Kasumi-1 (cell line): ENCODE data around the gene TP53RK.

Experiments
- DNase-seq, 2 experiments: peaks; one replicate each; lab custom pipeline; 2025; lab: John Stamatoyannopoulos, UW

TP53RK gene

DNA sequence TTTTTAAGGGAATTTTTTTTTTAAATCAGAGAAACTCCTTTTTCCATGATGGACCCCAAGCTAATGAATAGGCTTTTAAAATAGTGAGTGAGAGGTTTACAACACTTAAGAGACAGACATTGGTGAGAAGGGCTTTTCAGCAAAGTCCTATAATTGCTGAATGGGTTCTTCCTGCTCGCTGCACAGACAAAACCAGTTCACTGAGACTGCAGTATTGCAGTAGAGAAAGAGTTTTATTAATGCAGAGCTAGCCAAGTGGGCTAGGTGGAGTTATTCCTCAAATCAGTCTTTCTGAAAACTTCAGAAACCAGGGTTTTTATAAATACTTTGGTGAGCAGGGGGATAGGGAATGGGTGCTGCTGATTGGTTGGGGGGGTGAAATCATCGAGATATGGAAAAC lies 17.0 kb upstream of the TP53RK start:
- DNase-seq = no peak

DNA sequence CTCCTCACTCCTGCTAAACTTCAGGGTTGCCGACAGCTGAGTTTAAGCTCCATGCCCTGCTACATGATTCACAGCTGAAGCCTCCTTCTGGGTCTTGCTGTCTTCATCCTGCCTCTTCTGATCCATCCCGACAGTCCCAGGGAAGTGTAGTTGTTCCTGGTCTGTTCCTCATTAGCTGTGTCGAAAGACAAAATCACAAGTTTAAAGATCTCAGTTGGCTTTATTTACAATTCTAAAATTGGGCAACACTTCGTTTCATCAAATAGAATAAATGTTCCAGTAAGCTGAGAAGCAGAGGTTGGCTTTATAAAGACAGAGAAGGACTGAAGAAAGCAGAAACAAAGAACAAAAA lies 16.1 kb upstream of the TP53RK start:
- DNase-seq = no peak

DNA sequence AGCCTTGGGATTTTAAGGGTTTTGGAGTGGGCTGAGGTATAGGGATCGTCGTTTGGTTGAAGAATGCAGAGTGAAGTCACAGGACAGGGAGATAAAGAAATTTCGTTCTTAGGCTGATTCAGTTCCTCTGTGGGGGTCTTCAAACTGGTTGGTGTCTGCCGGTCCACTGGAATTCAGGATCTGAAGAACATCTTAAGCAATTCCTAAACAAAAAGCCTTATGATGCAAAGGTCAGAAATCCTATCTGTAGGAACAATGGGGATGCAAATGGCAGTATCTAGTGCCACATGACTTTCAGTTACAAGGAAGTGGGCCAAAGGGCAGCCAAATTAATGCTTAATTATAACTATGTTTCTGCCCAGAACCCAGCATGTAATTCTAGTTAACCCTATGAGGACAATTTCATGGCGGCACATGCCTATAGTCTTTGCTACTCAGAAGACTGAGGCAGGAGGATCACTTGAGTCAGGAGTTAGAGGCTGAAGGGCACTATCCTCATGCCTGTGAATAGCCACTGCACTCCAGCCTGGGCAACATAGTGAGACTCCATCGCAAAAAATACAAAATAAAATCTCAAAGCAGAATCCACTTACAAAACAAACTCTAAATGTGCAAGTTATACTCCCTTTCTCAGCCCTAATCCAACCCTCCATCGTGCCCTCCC lies 15.6 kb upstream of the TP53RK start:
- no peak for DNase-seq

DNA sequence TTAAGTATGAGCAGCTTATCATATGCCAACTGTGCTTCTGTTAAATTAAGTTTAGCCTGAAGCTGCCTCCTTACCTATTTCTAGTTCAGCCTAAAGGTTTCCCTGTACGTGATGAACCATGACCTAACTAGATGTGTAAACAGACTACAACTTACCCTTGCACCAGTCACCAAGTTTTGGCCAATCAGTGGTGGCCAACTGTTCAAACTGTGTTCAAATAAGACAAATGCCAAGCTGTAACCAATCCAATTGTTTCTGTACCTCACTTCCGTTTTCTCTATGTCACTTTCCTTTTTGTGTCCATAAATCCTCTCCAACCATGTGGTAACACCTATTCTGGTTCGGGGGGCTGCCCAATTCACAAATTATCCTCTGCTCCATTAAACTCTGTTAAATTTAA lies 14.2 kb upstream of the TP53RK start:
- no peak for DNase-seq

DNA sequence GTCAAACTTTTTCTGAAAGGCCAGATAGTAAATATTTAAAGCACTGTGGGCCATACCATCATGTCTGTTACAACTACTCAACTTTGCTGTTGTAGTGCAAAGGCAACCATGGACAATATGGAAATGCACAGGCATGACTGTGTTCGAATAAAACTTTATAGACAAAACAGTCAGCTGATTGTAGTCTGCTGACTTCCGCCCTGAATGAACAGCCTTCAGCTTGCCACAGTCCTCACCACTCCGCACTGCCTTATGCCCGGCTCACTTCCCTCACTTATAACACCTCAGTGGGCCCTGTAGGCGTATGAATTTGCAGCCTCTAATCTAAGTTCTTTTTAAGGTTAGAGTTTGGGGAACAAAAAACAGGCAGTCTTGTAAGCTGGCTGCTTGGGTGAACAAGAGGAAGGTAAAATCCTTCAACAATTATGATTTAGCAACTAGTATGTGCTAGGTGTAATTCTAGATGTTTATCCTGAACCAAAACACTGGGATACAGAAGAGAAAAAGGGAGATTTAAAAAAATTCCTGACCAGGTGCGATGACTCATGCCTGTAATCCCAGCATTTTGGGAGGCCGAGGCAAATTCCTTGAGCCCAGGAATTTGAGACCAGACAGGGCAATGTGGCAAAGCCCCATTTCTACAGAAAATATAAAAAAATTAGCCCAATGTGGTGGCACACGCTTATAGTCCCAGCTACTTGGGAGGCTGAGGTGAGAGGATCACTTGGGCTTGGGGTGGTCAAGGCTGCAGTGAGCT lies 13.4 kb upstream of the TP53RK start:
- no peak for DNase-seq

DNA sequence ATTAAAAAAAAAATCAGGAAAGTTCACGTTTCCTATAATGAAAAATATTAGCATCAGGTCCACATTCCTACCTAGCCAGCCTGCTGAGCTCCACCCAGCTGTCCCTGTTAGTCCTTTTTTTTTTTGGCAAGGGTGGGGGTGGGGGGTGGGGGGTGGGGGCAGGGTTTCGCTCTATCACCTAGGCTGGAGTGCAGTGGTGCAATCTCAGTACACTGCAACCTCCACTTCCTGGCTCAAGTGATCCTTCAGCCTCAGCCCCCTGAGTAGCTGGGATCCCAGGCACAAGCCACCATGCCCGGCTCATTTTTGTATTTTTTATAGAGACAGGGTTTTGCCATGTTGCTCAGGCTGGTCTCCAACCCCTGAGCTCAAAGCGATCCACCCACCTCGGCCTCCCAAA lies 12.7 kb upstream of the TP53RK start:
- no peak for DNase-seq

DNA sequence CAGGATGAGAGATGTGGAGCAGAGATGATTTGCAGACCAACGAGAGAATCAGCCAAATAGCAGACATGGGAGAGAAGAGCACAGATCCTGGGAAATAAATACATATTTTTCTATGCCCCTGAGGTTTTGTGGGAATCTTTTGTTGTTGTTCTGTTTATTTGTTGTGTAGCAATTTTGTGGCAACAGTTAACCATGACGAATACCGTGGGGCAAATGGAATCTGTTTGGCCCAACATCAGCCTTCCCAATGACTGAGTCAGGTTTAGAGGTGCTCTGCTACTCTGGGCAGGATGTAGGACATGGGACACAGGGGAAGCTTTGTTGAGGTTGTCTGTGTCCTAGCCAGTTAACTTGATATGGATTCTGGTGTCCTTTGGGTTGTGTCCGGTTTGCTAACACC lies 12.3 kb upstream of the TP53RK start:
- no peak for DNase-seq

DNA sequence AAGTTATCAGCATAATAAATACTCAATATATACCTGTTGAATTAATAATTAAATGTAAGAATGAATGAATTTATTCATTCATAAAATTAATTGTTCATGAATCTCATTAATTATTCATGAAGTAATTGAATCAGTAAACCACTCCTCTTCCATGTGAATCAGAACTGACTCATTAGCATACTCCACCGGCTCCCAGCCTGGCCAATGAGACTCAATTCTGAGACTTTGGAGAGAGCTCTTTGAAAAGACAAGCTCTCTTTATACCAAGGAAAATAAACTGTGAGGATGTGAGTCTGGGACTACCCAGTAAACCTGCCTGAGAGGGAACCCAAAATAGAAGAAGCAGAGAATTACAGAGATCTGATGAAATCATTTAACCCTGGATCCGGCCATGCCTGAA lies 11.8 kb upstream of the TP53RK start:
- no peak for DNase-seq

DNA sequence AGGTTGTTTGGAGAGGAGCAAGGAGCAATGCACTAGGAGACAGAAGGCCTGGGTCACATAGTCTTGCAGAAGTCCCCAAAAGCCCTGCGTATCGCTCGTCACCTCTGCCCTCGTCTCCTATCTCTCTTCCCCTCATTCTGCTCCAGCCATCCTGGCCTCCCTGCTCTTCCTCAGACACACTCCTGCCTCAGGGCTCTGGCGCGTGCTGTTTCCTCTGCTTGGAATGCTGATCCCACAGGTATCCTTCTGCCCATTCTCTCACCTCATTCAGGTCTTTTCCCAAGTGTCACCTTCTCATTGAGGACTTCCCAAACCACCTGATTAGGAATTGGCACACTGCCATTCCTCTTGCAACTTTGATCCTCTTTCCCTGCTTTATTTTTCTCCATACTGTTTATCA lies 11.2 kb upstream of the TP53RK start:
- DNase-seq = no peak

DNA sequence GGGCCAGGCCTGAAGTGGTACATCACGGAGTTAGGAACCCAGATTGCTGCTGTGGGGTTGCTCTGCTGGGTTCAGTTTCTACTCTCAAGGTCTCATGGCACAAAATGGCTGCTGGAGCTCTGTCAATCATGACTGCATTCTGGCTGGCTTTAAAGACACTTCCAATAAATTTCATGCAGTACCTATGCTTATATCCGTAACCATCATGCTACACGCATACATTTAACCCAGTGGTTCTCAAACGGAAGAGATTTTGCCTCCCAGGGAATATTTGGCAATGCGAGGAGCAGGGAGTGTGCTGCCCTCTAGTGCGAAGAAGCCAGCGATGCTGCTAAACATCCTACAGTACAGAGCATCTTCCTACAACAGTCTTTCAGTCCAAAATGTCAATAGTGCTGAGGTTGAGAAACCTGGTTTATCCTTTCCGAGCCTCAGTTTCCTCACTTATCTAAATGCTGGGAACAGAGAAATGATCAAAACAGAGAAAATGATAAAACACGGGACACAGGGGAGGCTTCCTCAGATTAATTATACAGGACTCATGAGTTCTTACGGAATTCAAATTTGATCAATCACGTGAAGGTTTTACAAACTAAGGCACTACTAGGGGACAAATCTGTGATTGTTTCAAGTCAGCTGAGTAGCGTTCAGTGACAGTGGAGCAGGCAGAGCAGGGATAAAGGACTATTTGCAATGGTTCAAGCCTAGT lies 10.6 kb upstream of the TP53RK start:
- peak; percentile 28 to 33 for DNase-seq

DNA sequence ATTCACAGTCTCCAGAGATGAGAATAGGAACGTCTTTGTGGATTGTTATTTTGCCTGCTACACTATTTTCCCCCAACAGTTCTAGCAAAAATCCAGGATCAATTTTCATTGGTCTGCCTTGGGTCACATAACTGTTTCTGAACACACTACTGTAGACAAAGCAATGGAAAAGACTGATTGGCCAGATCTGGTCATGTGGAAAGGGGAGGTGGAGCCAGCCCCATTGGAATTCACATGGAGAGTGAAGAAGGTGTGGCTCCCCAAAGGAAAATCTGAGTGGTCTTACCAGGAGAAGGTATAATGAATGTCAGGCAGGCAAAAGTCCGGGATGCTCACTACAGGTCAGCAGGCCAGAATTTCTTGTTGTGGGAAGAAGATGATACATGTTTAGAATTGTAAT lies 9.5 kb upstream of the TP53RK start:
- DNase-seq = no peak

DNA sequence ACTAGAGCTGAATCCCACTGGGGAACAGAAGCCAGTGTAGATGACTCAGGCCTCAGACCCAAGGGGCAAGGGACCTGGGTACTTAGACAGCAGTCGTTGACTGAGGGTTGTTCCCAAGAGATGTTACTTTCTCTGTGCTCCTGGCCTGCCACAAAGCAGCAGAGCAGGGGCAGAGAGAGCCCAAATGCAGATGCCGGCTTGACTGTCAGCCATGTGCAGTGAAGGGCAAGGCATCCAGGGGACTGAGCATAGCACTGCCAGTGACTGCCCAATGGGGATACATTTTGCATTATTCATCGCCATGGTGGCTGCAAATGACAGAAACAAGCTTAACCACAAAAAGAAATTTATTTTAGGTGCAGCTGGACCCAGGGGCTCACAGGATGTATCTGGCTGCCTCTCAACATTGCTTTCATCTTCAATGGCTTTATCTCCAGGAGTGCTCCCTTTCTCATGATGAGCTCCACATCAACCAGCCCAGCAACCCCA lies 7.6 kb upstream of the TP53RK start:
- DNase-seq = no peak

DNA sequence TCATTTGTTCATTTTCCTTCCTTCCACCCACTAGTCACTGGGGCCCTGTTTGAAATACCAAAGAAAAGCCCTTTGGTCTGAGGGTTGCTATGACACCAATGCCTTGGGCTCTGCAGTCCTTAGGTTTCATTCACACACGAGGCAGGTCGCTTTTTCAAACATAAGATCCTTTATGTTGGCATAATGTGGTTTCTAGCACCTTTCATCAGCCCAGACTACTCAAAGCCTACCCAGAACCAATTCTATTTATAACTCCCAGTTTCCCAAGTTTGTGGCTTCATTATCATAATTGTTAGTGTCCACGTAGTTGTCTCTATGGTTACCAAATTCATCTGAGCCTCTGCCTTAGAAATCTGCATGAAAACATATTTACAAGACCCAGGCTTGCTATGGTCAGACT lies 6.6 kb upstream of the TP53RK start:
- no peak for DNase-seq

DNA sequence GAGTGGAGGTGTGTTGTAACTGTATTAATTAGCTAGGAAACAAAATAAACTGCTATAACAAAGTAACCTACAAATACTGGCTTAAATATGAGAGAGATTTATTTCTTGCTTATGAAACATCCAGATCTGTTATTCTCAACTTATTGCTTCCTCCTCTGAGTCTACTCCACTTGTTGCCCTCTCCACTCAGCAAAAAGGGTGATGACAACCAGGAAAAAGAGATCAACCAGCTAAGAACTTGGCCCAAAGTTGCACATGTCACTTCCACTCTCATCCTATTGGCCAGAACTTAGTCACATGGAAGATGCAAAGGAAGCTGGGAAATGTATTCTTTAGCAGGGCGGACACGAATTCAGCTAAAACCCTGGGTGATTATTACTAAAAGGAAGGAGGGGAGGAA lies 5.2 kb upstream of the TP53RK start:
- DNase-seq = peak; percentile 44 to 63

DNA sequence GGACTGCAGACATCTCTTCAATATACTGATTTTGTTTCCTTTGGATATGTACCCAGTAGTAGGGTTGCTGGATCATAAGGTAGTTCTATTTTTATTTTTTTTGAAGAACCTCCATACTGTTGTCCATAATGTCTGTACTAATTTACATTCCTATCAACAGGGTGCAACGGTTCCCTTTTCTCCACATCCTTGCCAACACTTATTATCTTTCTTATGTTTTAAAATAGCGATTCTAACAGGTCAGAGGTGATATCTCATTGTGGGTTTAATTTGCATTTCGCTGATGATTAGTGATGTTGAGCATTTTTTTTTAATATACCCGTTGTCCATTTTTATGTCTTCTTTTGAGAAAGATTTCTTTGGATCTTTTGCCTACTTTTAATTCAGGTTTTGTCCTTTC lies 2.0 kb upstream of the TP53RK start:
- DNase-seq = no peak

DNA sequence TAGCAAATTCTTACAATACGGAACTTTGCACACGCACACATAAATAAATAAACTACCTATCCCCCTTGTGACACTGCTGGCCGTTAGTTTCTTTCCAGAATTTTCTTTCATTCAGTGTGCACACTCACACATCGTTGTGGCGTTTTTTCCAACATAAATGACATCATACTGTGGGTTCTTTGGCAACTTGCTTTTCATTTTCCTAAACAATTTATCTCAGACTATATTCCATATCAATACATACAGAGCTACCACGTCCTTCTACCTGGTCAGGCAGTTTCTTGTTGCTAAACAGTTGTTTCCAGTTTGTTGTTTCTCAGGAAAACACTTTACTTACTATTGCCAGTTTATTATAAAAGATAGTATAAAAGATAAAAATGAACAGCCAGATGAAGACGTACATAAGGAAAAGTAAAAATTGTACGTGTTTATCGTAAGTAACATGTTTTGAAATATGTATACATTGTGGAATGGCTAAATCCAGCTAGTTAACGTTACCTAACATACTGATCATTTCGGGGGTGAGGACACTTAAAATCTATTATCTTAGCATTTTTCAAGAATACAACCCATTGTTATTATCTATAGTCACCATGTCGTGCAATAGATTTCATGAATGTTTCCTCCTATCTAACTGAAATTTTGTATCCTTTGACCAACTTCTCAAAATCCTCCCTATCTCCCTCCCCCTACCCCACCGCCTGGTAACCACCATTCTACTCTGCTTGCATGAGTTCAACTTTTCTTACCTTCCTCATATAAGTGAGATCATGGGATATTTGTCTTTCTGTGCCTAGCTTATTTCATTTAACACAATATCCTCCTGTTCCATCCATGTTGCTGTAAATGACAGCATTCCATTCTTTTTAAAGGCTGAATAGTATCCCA lies 1.2 kb upstream of the TP53RK start:
- no peak for DNase-seq

DNA sequence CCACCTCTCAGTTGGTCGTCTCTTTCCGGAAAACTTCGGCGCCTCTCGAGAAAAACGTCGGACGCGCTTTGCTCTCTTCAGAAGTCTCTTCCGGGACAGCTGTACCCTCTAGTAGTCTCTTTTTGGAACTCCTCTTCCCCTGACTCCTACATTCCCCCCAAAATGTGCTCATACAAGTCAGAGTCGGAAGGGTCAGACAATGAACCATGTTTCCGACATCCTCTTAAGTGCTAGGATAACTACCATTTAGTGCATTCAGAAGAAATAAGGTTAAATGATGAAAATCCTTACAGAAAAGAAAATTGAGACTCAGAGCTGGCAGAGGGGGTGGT lies 476 bp upstream of the TP53RK start:
- DNase-seq = no peak

DNA sequence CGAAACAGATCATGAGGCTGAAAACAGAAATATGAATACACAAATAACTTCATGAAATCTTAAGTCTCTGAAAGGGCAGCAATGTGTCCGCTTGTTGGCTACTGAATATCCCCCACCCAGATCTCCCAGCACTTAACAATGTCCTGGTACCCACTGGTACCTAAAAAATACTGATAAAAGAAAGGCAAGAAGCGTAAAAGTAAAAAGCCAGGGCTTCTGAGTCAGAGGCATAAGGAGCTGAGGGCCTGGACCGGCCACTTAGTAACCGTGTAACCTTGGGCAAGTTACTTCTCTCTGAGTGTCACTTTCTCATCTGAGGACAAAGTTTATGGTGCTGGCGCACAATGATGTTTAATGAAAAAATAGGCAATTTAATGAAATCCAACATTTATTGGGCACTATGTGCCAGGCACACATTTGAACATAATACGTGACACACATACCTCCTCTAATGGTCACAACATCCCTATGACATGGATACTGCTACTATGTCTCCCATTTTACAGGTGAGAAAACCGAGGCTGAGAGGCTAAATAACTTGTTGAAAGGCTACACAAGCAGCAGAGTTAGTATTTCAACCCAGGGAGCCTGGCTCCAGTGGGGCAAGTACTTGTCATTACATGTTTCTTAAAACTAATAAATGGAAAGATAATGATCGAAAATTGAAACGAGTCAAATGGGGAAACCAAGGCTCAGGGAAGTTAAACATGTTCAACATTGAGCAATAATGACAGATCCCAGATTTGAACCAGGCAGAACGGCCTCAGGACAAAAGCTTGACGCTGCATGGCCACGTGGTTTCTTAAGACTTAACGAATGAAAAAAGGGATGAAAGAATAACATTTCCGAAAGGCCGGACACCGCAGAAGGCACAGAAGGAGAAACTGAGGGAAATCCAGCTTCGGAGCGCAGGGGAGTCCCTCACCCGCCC lies 828 bp downstream of the TP53RK start:
- peak; percentile 19 to 24 for DNase-seq

DNA sequence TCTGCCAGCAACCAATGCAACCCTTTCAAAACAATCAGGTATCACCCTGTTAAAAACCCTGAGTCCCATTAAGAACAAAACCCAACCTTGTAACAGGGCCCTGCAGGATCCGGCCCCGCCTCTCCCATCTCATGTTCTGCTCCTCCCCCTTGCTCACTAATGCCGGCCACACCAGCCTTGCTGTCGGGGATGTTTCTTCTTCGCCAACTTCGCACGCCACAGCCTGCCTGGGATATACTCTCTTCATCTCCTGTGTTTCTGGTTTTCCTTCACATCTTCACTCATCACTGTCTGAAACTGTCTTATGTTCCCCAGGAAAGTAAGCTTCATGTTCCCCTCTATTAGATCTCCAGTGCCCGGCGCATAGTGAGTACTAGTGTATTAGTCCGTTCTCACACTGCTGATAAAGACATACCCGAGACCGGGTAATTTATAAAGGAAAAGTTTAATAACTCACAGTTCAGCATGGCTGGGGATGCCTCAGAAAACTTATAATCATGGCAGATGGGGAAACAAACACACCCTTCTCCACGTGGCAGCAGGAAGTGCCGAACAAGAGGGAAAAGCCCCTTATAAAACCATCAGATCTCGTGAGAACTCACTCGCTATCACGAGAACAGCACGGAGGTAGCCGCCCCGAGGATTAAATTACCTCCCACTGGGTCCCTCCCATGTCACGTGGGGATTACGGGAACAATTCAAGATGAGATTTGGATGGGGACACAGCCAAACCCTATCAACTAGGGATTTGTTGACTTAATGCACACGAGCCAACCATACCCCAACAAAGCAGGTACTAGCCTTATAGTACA lies 5.1 kb downstream of the TP53RK start:
- no peak for DNase-seq

DNA sequence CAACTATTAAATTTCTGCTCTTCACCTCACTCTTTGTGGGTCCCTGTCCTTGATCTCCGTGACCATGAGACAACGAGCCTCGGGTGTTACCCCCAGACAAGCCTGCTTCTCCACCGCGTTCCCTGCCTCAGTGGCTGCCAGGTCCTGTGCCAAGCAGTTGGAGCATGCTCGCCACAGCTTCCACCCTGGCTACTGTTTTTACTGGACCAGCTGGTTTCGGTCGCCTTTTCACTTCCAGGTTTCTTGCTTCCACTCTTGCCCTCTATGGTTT lies 5.6 kb downstream of the TP53RK start:
- no peak for DNase-seq
